KMS-11 (cell line): ENCODE measurements around the gene COQ8A.
"Not testable (repeated sequence)": the region's sequence is repeated elsewhere in the genome, so short reads cannot be mapped to it uniquely, and the experiment has no call there.

ENCODE experiments used
- H2AFZ ChIP-seq: fragments of 200-600 bp; sonication (generic); 2 replicates; pipeline ENCODE4 v1.6.1; 2016; ENCODE audit warnings: antibody characterized with exemption, mixed run types, low read depth
- H3K27ac ChIP-seq: fragments of 200-600 bp; sonication (generic); 2 replicates; pipeline ENCODE4 v1.6.1; 2016; ENCODE audit warnings: mild to moderate bottlenecking, mixed run types
- H3K27me3 ChIP-seq: fragments of 200-600 bp; sonication (generic); 2 replicates; pipeline ENCODE4 v1.6.1; 2017; ENCODE audit warnings: mild to moderate bottlenecking, low read depth, mixed run types, moderate library complexity; ENCODE audit not compliant: insufficient read depth
- H3K36me3 ChIP-seq: fragments of 200-600 bp; sonication (generic); 2 replicates; pipeline ENCODE4 v1.6.1; 2017; ENCODE audit warnings: mild to moderate bottlenecking, mixed run types; ENCODE audit not compliant: insufficient read depth
- H3K4me1 ChIP-seq: fragments of 200-600 bp; sonication (generic); 2 replicates; pipeline ENCODE4 v1.6.1; 2016; ENCODE audit warnings: mild to moderate bottlenecking, low read depth, mixed run types; ENCODE audit not compliant: poor library complexity, severe bottlenecking
- H3K4me2 ChIP-seq: fragments of 200-600 bp; sonication (generic); 2 replicates; pipeline ENCODE4 v1.7.0; 2016; ENCODE audit warnings: mild to moderate bottlenecking, mixed run types
- H3K4me3 ChIP-seq: fragments of 200-600 bp; sonication (generic); IDR thresholded peaks from 2 replicates; pipeline ENCODE4 v1.6.1; 2017; ENCODE audit warnings: low read depth, low read length, mixed read lengths; ENCODE audit not compliant: insufficient read depth
- H3K79me2 ChIP-seq: fragments of 200-600 bp; sonication (generic); 2 replicates; pipeline ENCODE4 v1.6.1; 2016; ENCODE audit warnings: low read depth, mixed run types; ENCODE audit not compliant: insufficient read depth
- H3K9ac ChIP-seq: fragments of 200-600 bp; sonication (generic); 2 replicates; pipeline ENCODE4 v1.6.1; 2016; ENCODE audit warnings: mild to moderate bottlenecking, mixed run types
- H4K20me1 ChIP-seq: fragments of 200-600 bp; sonication (generic); 2 replicates; pipeline ENCODE4 v1.6.1; 2016; ENCODE audit warnings: mild to moderate bottlenecking, mixed run types; ENCODE audit not compliant: insufficient read depth
- CTCF ChIP-seq: fragments of 200-600 bp; sonication (generic); conservative IDR thresholded peaks from 2 replicates; pipeline ENCODE4 v1.6.1; 2017; ENCODE audit warnings: low read depth, mild to moderate bottlenecking, antibody characterized with exemption, low read length, moderate library complexity, mixed read lengths

COQ8A gene

GRCh38 chr1:226953175-226953800 is 13.2 kb downstream of the COQ8A start:
- Histone ChIP-seq H3K27ac (no peak overlapping the region), H3K4me2 (no peak overlapping the region), H3K4me3 (no peak overlapping the region), H3K36me3 (no peaks in the 10 kb centered on the region), H4K20me1 (no peaks in the 10 kb centered on the region), H3K9ac (no peak overlapping the region), H3K79me2 (peaks cover 50% of the 10 kb centered on the region; the same call in 1 of the 2 replicates), H2AFZ (no peak overlapping the region), H3K27me3 (no peaks in the 10 kb centered on the region), H3K4me1 (peaks cover 11% of the 10 kb centered on the region)
- no peak for TF ChIP-seq CTCF

GRCh38 chr1:226954337-226954736 is 14.2 kb downstream of the COQ8A start:
- H3K27ac ChIP-seq = no peak overlapping the region
- H3K4me1 ChIP-seq = peaks cover 11% of the 10 kb centered on the region
- no peaks in the 10 kb centered on the region for H3K27me3 ChIP-seq
- H3K4me3 ChIP-seq = no peak overlapping the region
- peaks cover 40% of the 10 kb centered on the region; the same call in 1 of the 2 replicates for H3K79me2 ChIP-seq
- no peak for TF ChIP-seq CTCF
- H4K20me1 ChIP-seq = no peaks in the 10 kb centered on the region
- H2AFZ ChIP-seq = no peak overlapping the region
- no peaks in the 10 kb centered on the region for H3K36me3 ChIP-seq
- H3K9ac ChIP-seq = no peak overlapping the region
- no peak overlapping the region for H3K4me2 ChIP-seq

GRCh38 chr1:226954777-226955176 is 14.7 kb downstream of the COQ8A start:
- no peak overlapping the region for H2AFZ ChIP-seq
- peaks cover 11% of the 10 kb centered on the region for H3K4me1 ChIP-seq
- TF ChIP-seq CTCF = no peak
- no peak overlapping the region for H3K4me2 ChIP-seq
- H3K36me3 ChIP-seq = no peaks in the 10 kb centered on the region
- no peak overlapping the region for H3K9ac ChIP-seq
- H3K27me3 ChIP-seq = no peaks in the 10 kb centered on the region
- H3K27ac ChIP-seq = no peak overlapping the region
- no peaks in the 10 kb centered on the region for H4K20me1 ChIP-seq
- H3K4me3 ChIP-seq = no peak overlapping the region
- H3K79me2 ChIP-seq = peaks cover 35% of the 10 kb centered on the region; the same call in 1 of the 2 replicates

GRCh38 chr1:226955857-226956256 is 15.8 kb downstream of the COQ8A start:
- not testable (repeated sequence) for H3K27me3 ChIP-seq, H3K4me1 ChIP-seq, H3K27ac ChIP-seq, H2AFZ ChIP-seq, H3K9ac ChIP-seq, H3K36me3 ChIP-seq, H4K20me1 ChIP-seq, H3K4me3 ChIP-seq, H3K4me2 ChIP-seq
- peaks cover 32% of the 10 kb centered on the region; the same call in 1 of the 2 replicates for H3K79me2 ChIP-seq

- no peak for TF ChIP-seq CTCF
- Histone ChIP-seq H2AFZ (no peak overlapping the region), H3K27me3 (no peaks in the 10 kb centered on the region), H3K27ac (no peak overlapping the region), H3K9ac (no peak overlapping the region), H4K20me1 (no peaks in the 10 kb centered on the region), H3K79me2 (peaks cover 19% of the 10 kb centered on the region; the same call in 1 of the 2 replicates), H3K4me3 (no peak overlapping the region), H3K4me2 (no peak overlapping the region), H3K4me1 (no peaks in the 10 kb centered on the region), H3K36me3 (no peaks in the 10 kb centered on the region)
Observed at GRCh38 chr1:226956942-226957713, 17.0 kb downstream of the COQ8A start.
